NCI-H1048 (cell line): ENCODE data around the gene PITPNC1.
"Not testable (repeated sequence)": the region's sequence is repeated elsewhere in the genome, so short reads cannot be mapped to it uniquely, and the experiment has no call there.

Experiments
- DNase-seq: peaks from one replicate; lab custom pipeline; 2025; lab: John Stamatoyannopoulos, UW

The PITPNC1 gene

DNA sequence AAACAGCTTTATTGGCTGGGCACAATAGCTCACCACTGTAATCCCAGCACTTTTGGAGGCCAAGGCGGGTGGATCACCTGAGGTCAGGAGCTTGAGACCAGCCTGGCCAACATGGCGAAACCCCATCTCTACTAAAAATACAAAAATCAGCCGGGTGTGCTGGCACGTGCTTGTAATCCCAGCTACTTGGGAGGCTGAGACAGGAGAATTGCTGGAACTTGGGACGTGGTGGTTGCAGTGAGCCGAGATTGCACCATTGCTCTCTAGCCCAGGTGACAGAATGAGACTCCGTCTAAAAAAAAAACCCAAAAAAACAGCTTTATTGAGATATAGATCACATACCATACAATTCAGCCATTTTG is 274.1 kb downstream of the PITPNC1 start:
- not testable (repeated sequence) for DNase-seq

GRCh38 chr17:67652433-67652832 is 275.4 kb downstream of the PITPNC1 start:
- DNase-seq: no peak

- no peak for DNase-seq
These were observed 278.5 kb downstream of the PITPNC1 start for GRCh38 chr17:67655478-67656148.

DNA sequence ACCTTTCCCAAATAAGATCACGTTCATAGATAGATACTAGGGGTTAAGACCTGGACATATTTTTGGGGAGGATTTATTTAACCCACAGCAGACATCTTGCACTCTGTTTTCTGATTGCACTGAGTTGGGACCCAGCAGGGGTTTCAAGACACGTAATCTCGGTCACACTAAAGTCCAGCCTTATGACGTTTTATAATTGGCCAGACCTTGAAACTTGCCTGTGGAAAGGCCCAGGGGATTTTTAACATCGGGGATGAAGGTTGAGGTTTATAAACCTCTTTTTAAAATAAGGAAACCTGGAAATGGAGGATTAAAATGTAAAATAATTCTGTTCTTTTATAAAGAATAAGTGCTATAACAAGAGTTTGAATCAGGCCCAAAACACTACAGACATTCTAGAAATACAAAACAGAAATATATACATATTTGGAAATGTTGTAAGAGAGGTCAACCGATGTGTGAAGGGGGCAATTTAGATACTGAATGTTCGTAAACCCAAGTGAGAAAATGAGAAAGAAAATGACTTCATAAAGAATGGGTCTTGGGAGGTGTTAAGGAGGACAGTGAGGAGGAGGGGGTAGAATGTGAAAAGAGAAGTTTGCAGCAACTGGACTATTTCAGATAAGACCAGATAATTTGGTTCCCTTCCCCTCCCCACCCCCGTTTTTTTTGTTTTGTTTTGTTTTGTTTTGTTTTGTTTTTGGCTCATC is 279.6 kb downstream of the PITPNC1 start:
- DNase-seq: no peak

DNA sequence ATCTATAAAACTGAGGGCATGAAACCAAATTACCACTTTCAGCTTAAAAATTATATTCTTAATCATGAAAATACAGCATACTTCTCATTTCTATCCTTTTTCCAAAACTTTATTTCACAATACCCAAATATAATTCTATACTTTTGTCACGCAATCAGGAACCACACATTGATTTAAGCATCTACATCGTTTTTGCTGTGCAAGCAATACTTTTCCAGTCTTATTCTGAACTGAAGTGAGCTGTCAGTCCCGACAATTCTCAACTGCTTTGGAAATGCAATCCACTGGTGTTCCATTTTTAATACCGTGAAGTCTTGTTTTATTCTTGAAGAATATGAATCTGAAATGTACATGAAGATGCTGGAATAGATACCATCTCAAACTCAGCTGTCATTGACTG is 280.5 kb downstream of the PITPNC1 start:
- no peak for DNase-seq

DNA sequence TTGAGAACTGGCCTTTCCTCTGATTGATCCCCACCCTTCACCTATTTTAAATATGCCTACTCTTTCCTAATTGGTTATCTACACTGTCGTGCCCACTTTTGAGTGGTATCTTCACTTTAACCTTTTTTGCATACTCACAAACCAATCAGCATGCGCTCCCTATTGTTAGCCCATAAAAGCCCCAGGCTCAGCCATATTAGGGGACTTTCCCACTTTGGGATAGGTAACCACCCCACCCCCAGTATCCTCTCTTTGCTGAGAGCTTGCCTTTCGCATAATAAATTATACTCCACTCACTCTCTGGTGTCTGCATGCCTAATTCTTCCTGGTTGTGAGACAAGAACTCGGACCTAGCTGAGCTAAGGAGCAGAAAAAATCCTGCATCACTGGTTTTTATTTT is 281.2 kb downstream of the PITPNC1 start:
- DNase-seq: no peak

DNA sequence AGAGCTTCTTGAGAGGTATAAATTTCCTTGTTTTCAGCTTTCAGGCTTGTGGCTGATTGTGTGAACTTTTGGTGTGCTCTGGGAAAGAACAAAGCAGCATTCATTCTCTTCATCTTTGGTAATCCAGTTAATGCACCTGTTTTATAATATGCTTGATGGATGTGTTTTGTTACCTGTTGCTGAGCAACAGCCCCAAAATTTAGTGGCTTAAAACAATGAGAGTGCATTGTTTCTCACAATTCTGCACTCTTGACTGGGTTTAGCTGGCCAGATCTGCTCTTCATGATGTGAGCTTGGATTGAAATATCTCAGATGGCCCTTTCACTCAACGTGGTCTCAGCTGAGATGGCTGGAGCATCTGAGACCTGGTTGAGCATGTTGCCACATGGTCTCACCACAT is 281.9 kb downstream of the PITPNC1 start:
- no peak for DNase-seq

DNA sequence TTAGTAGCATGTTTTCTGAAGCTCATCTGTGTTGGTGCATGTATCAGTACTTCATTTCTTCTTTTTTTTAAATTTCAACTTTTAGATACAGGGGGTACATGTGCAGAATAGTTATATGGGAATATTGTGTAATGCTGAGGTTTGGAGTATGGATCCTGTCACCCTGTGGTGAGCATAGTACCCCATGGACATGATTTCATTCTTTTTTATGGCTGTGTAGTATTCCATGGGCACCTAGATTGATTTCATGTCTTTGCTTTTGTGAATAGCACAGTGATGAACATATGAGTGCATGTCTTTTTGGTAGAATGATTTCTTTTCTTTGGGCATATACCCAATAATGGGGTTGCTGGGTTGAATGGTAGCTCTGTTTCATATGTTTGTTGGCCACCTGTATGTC is 285.6 kb downstream of the PITPNC1 start:
- no peak for DNase-seq

DNA sequence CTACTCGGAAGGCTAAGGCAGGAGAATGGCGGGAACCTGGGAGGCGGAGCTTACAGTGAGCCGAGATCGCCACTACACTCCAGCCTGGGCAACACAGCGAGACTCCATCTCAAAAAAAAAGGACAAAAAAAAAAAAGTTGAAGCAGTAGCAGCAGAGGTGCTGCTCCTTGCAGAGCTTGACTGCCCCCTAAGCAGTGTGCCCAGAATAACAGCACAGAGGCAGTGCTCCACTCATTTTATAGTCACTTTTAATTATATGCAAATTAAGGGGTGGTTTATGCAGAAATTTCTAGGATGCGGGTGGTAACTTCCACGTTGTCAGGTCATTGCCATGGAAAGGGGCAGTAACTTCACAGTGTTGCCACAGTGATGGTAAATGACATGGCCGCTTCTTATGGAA is 286.4 kb downstream of the PITPNC1 start:
- no peak for DNase-seq

DNA sequence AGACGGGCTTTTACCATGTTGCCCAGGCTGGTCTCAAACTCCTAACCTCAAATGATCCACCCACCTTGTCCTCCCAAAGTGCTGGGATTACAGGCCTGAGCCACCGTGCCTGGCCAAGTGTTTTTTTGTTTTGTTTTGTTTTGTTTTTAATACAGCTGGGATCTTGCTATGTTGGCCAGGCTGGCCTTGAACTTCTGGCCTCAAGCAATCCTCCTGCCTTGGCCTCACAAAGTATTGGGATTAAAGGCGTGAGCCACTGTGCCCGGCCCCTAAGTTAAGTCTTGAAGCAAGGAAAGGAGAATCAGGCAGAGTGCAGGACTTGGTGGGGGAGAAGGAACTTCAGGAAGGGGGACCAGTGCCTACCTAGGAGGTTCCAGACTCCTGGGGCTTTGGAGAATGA is 288.9 kb downstream of the PITPNC1 start:
- DNase-seq: no peak

DNA sequence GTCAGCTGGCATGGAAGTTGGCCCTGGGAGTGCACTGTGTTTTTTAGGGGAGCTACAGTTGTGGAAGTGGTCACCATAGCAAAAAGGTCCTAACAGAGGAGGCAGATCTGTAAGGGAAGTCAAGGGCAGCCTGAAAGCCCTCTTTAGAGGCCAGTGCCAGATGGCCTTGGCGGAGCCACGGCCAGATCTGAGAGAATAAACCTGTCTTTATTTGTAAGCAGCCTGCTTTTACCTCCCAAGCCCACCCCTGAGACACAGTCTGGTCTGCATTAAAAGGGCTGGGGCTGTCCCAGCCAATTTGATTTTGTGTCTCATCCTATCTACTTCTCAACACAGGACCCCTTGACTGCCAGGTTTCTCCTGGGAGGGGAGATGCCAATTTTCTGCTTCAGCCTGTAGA is 289.6 kb downstream of the PITPNC1 start:
- DNase-seq: no peak

DNA sequence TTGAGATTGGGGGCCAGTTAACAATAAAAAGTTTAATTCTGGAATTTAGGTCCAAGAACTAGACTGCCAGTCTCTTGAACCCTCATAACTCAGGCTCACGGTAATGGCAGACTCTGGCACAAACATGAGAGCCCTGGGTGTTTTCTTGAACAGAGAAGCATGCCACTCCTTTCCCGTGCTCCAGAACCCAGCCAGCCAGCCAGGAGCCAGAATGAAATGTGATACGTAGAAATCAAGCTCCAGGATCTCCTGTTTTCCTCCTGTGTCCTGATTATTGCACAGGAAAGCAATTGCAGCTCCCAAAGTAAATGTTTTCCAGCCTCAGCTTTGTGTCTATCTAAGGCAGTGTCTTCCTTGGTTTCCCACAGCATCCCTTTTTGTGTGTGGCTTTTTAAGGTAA is 294.4 kb downstream of the PITPNC1 start:
- no peak for DNase-seq

GRCh38 chr17:67672592-67673335 is 295.7 kb downstream of the PITPNC1 start:
- DNase-seq: no peak

- no peak for DNase-seq
These were observed 298.4 kb downstream of the PITPNC1 start for GRCh38 chr17:67675481-67675880.

- no peak for DNase-seq
These were observed 299.2 kb downstream of the PITPNC1 start for GRCh38 chr17:67676305-67676704.

DNA sequence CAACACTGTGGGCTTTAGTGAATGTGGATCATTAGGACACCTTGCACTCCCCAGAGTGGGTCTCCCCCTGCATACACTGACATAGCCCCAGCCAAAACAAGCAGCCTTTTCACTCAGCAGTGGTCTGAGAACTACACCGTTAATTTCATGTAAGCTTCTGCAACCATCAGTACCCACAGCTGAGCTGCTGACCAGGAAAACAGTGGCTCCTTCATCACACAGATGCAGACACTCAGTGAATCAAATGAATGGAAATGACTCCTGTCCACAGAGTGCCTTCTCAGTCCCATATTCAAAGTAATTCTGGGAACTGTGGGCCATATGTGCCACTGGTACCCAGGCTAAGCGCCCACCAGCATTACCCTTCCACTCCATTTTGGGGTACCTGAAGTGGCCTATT is 301.3 kb downstream of the PITPNC1 start:
- no peak for DNase-seq

GRCh38 chr17:67679225-67679624 is 302.1 kb downstream of the PITPNC1 start:
- DNase-seq: no peak

DNA sequence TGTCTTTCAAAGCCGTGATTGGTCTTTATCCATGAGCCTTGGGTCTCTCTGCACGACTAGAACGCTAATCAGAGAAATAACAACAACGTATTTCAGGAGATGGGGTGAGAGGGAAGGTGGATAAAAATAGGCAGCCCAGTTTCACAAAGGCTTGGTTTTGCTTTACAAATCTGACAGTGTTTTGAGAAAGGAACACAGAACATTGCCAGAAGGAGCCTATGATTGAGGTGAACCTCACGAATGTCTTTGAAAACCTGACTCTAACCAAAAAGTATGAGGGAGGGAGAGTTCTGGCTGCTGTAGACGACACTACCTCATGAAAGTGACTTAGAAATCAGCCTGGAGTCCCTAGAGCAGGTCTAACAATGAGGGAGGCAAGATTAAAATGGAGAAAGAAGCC is 302.6 kb downstream of the PITPNC1 start:
- no peak for DNase-seq

DNA sequence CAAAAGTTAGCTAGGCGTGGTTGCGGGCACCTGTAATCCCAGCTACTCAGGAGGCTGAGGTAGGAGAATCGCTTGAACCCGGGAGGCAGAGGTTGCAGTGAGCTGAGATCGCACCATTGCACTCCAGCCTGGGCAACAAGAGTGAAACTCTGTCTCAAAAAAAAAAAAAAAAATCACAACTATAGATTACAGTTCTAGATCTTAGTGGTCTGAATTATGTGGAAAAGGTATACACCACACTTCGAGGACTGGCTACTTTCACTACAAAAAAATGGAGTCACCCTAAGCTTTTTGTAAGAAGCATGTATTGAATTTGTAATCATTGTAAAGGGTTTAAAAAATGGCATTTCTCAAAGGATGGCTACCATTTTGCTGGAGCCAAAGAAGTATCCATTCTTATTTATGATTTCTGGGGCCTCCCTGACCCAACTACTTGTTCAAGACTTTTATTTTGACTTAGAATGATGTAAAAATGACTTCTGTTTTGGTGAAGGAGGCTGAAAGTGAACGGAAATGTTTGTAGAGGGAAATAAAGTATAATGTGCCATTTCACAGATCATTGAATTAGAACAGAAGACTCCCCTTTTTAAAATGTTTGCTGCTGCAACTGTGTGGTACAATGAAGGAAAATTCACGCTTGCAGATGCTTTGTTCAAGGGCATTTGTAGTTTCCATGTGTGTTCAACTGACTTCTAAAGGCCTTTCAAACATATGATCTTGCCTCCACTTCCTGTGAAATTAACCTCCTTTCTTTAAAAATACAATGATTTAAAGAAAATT is 303.6 kb downstream of the PITPNC1 start:
- no peak for DNase-seq

- no peak for DNase-seq
These were observed 305.1 kb downstream of the PITPNC1 start for GRCh38 chr17:67682196-67682595.

GRCh38 chr17:67685351-67685750 is 308.3 kb downstream of the PITPNC1 start:
- no peak for DNase-seq

GRCh38 chr17:67686241-67686640 is 309.2 kb downstream of the PITPNC1 start:
- no peak for DNase-seq

- no peak for DNase-seq
These were observed 310.4 kb downstream of the PITPNC1 start for GRCh38 chr17:67687511-67687910.
